VCaP (cell line): Measurements from ENCODE around the gene TRIM66.

Source experiments
- H3K27ac ChIP-seq: fragments of 450-650 bp; 2 replicates; pipeline ENCODE4 v1.5.1; 2017
- CTCF ChIP-seq: fragments of 450-650 bp; conservative IDR thresholded peaks from 2 replicates; pipeline ENCODE4 v1.5.1; 2017; ENCODE audit warnings: mild to moderate bottlenecking, moderate library complexity

Gene TRIM66

GRCh38 chr11:8646873-8647272 is 35.6 kb downstream of the TRIM66 start:
- H3K27ac ChIP-seq: no peak overlapping the region
- TF ChIP-seq CTCF: no peak

- TF ChIP-seq CTCF: no peak
- H3K27ac ChIP-seq: no peak overlapping the region
These were observed 40.1 kb downstream of the TRIM66 start for GRCh38 chr11:8642196-8642841.

- TF ChIP-seq CTCF: no peak
- H3K27ac ChIP-seq: no peak overlapping the region
These were observed 41.1 kb downstream of the TRIM66 start for GRCh38 chr11:8641332-8641731.

- H3K27ac ChIP-seq: no peak overlapping the region
These were observed 42.1 kb downstream of the TRIM66 start for GRCh38 chr11:8640267-8640906.

GRCh38 chr11:8639655-8640054 is 42.8 kb downstream of the TRIM66 start:
- no peak for TF ChIP-seq CTCF
- no peak overlapping the region for H3K27ac ChIP-seq

More at GRCh38 chr11:8640267-8640906, 42.1 kb downstream of the TRIM66 start:
- TF ChIP-seq CTCF: no peak

- H3K27ac ChIP-seq: no peak overlapping the region
- TF ChIP-seq CTCF: no peak
These were observed 44.2 kb downstream of the TRIM66 start for GRCh38 chr11:8638300-8638699.

- H3K27ac ChIP-seq: no peak overlapping the region
These were observed 46.3 kb downstream of the TRIM66 start for GRCh38 chr11:8636127-8636526.

More at GRCh38 chr11:8636127-8636526, 46.3 kb downstream of the TRIM66 start:
- no peak for TF ChIP-seq CTCF
